Activated T-cell treated with anti-CD3 and anti-CD28 coated beads, Interleukin-2, amount 50 U/mL, for 4 hours (primary cell): ENCODE data around the gene NFASC. TPM values are rescaled to one million over a fixed set of nuclear protein-coding genes. Genes with fewer than 3 reads are reported as not detected.

Source experiments
- ATAC-seq, 2 donors: fragments of 200-7000 bp; cut with Tn5 transposase; one replicate each; pipeline ENCODE4 v1.10.0; 2021
- DNase-seq: peaks from one replicate; pipeline ENCODE4 v3.0.0-alpha.2; 2020
- H3K27me3 Mint-ChIP-seq: one replicate; pipeline ENCODE4 v1.8.0; 2021; ENCODE audit warnings: low read depth, mixed read lengths
- H3K36me3 Mint-ChIP-seq: one replicate; pipeline ENCODE4 v1.8.0; 2022; ENCODE audit warnings: mixed read lengths; ENCODE audit not compliant: insufficient read depth
- H3K4me1 Mint-ChIP-seq: one replicate; pipeline ENCODE4 v1.8.0; 2021; ENCODE audit warnings: low read depth, mixed read lengths
- H3K4me3 Mint-ChIP-seq: one replicate; pipeline ENCODE4 v1.8.0; 2021; ENCODE audit warnings: mild to moderate bottlenecking, moderate library complexity, mixed read lengths
- H3K9me3 Mint-ChIP-seq: one replicate; pipeline ENCODE4 v1.8.0; 2021; ENCODE audit warnings: mixed read lengths
- total RNA-seq, 3 donors: library from RNA; stranded (reverse); gene quantifications; one replicate each; pipeline ENCODE4 v1.2.1, GENCODE V29; 2021

Gene NFASC
- total RNA-seq, 3 donors from 2014 or later: 0.13 to 0.41 (median 0.13) TPM

DNA sequence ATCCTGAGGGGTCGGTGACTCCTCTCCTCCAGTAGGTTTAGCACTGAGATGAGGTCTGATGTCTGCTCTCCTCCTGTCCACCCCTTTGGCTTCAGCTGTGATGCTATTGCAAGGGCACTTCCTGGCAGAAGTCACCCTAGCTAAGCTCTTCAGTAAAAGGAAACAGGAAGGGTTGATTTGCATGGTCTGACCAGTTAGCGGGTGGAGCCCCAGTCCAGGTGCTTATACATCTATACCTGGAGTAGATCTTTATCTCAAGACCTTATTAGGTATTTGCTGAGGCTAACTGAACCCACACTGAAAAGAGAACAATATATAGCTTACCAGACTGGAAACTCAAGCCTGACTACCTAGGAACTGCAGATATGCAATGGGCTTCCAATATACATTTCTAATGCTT, 28.9 kb upstream of the NFASC start:
- DNase-seq (no peak), ATAC-seq (no peak)
- Mint-ChIP-seq H3K27me3 (peaks cover 14% of the 10 kb centered on the region), H3K4me3 (no peak overlapping the region), H3K9me3 (no peaks in the 10 kb centered on the region), H3K36me3 (no peaks in the 10 kb centered on the region), H3K4me1 (no peaks in the 10 kb centered on the region)

DNA sequence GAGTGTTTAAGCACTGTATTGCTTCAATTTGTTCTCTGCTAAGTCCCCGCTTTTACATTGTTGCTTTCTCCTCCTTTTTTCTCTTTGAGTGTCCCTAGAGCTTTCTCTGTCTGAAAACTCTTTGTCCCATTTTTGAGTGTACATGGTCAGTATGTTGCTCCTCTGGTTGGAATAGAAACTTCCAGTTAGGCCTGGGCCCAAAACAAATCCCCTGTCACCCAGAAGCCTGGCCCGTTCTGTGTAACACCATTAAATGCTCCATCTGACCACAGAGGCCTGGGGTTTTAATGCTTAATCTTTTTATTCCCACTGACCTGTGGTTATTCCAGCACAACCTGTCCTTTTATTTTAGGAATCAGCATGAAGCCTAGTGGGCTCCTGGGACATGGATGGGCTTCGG, 28.3 kb upstream of the NFASC start:
- H3K9me3 Mint-ChIP-seq: no peaks in the 10 kb centered on the region
- H3K4me1 Mint-ChIP-seq: no peaks in the 10 kb centered on the region
- no peak overlapping the region for H3K4me3 Mint-ChIP-seq
- DNase-seq (no peak), ATAC-seq (no peak)
- peaks cover 9% of the 10 kb centered on the region for H3K27me3 Mint-ChIP-seq
- H3K36me3 Mint-ChIP-seq: no peaks in the 10 kb centered on the region

GRCh38 chr1:204842892-204843291, 27.8 kb upstream of the NFASC start:
- Mint-ChIP-seq H3K27me3 (peaks cover 10% of the 10 kb centered on the region), H3K9me3 (no peaks in the 10 kb centered on the region), H3K4me3 (no peak overlapping the region), H3K36me3 (no peaks in the 10 kb centered on the region), H3K4me1 (no peaks in the 10 kb centered on the region)
- ATAC-seq (no peak), DNase-seq (no peak)

DNA sequence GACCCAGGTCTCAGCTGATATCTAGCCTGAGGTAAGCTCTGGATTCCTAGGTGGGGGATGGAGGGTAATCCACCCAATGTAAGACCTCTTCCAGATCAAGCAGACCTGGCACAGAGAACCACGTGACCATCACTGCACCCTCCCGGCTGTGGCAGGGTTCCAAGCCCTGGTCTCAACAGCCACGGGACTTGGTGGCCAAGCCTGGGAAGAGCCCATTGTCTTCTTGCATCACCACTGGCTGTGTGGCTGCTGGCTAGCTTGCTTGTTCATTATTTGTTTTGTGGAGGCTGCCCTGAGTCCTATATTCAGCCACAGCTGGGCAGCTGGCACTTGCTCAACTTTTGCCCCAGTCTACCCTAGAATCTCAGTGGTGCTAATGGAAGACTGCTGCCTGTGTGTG, 24.1 kb upstream of the NFASC start:
- H3K27me3 Mint-ChIP-seq: peaks cover 11% of the 10 kb centered on the region
- no peak overlapping the region for H3K4me3 Mint-ChIP-seq
- ATAC-seq (no peak), DNase-seq (no peak)
- H3K36me3 Mint-ChIP-seq: no peaks in the 10 kb centered on the region
- H3K4me1 Mint-ChIP-seq: no peaks in the 10 kb centered on the region
- H3K9me3 Mint-ChIP-seq: no peaks in the 10 kb centered on the region

GRCh38 chr1:204848579-204848978, 22.1 kb upstream of the NFASC start:
- no peak for ATAC-seq
- Mint-ChIP-seq H3K36me3 (no peaks in the 10 kb centered on the region), H3K4me1 (no peaks in the 10 kb centered on the region), H3K27me3 (peaks cover 16% of the 10 kb centered on the region), H3K4me3 (no peak overlapping the region), H3K9me3 (no peaks in the 10 kb centered on the region)
- DNase-seq: no peak

GRCh38 chr1:204852854-204853253, 17.8 kb upstream of the NFASC start:
- ATAC-seq (no peak), DNase-seq (no peak)
- Mint-ChIP-seq H3K36me3 (no peaks in the 10 kb centered on the region), H3K27me3 (peaks cover 17% of the 10 kb centered on the region), H3K9me3 (no peaks in the 10 kb centered on the region), H3K4me1 (no peaks in the 10 kb centered on the region), H3K4me3 (no peak overlapping the region)

GRCh38 chr1:204853436-204853835, 17.2 kb upstream of the NFASC start:
- no peaks in the 10 kb centered on the region for H3K36me3 Mint-ChIP-seq
- no peaks in the 10 kb centered on the region for H3K4me1 Mint-ChIP-seq
- H3K9me3 Mint-ChIP-seq: no peaks in the 10 kb centered on the region
- H3K27me3 Mint-ChIP-seq: peaks cover 15% of the 10 kb centered on the region
- no peak for DNase-seq
- no peak for ATAC-seq
- no peak overlapping the region for H3K4me3 Mint-ChIP-seq

GRCh38 chr1:204854286-204854685, 16.4 kb upstream of the NFASC start:
- Mint-ChIP-seq H3K27me3 (peaks cover 18% of the 10 kb centered on the region), H3K36me3 (no peaks in the 10 kb centered on the region), H3K9me3 (no peaks in the 10 kb centered on the region), H3K4me1 (no peaks in the 10 kb centered on the region), H3K4me3 (no peak overlapping the region)
- ATAC-seq (no peak), DNase-seq (no peak)

DNA sequence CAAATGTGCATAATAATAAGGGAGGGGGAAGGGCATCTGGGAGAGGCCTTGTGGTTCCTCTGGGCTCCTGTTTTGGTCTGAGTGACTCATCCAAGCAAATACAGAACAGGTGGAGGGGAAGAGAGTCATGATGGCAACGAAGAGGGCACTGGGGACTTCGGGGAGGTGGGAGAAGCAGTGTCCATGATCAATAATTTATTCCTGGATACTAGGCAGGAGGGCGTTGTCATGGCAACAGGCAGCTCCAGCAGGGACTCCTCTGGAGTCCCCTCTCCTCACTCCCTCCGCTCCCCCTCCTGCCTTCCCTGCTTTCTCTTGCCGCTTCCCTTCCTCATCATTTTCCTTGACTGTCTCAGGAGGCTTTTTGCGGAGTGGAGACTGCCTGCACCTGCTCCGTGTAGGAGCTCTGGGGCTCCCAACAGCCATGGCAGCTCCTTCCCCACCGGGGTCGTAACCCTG, 12.3 kb upstream of the NFASC start:
- Mint-ChIP-seq H3K27me3 (peaks cover 33% of the 10 kb centered on the region), H3K4me1 (no peaks in the 10 kb centered on the region), H3K9me3 (no peaks in the 10 kb centered on the region), H3K4me3 (no peak overlapping the region), H3K36me3 (no peaks in the 10 kb centered on the region)
- DNase-seq: no peak
- ATAC-seq: no peak

DNA sequence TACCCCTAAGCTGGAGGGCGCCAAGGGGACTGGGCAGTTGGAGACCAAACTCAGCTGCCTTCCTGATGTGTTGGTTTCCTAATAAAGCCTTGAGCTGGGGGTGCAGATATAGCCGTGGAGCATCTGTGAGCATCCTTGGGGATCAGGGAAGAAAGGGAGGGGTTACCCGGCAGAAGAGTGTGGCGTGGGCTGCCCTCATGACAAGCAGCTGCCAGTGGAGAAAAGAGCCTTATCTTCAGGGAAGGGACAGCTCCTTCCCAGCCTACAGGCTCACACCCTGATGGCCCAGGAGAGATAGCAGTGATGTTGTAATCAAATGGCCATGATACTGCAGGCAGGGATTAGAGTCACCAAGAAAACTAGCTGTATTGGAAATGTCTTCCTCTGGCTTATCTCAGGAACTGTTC, 10.8 kb upstream of the NFASC start:
- no peak for DNase-seq
- no peaks in the 10 kb centered on the region for H3K9me3 Mint-ChIP-seq
- ATAC-seq: no peak
- peaks cover 32% of the 10 kb centered on the region for H3K27me3 Mint-ChIP-seq
- no peaks in the 10 kb centered on the region for H3K4me1 Mint-ChIP-seq
- no peaks in the 10 kb centered on the region for H3K36me3 Mint-ChIP-seq
- H3K4me3 Mint-ChIP-seq: no peak overlapping the region

- DNase-seq (no peak), ATAC-seq (no peak)
- Mint-ChIP-seq H3K36me3 (no peaks in the 10 kb centered on the region), H3K27me3 (peaks cover 30% of the 10 kb centered on the region), H3K4me1 (no peaks in the 10 kb centered on the region), H3K9me3 (no peaks in the 10 kb centered on the region), H3K4me3 (no peak overlapping the region)
Observed at GRCh38 chr1:204863024-204863423, 7.6 kb upstream of the NFASC start.

DNA sequence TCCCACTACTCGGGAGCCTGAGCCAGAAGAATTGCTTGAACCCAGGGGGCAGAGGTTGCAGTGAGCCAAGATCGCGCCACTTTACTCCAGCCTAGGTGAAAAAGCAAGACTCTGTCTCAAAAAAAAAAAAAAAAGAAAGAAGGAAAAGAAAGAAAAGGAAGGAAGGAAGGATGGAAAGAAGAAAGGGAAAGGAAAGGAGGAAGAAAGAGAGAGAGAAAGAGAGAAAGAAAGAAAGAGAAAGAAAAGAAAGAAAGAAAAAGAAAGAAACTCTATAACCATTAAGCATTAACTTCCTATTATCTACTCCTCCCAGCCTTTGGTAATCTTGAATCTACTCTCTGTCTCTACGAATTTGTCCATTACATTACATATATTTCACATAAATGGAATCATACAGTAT, 6.9 kb upstream of the NFASC start:
- H3K36me3 Mint-ChIP-seq: no peaks in the 10 kb centered on the region
- no peaks in the 10 kb centered on the region for H3K9me3 Mint-ChIP-seq
- ATAC-seq (no peak), DNase-seq (no peak)
- no peak overlapping the region for H3K4me3 Mint-ChIP-seq
- no peaks in the 10 kb centered on the region for H3K4me1 Mint-ChIP-seq
- H3K27me3 Mint-ChIP-seq: peaks cover 27% of the 10 kb centered on the region

DNA sequence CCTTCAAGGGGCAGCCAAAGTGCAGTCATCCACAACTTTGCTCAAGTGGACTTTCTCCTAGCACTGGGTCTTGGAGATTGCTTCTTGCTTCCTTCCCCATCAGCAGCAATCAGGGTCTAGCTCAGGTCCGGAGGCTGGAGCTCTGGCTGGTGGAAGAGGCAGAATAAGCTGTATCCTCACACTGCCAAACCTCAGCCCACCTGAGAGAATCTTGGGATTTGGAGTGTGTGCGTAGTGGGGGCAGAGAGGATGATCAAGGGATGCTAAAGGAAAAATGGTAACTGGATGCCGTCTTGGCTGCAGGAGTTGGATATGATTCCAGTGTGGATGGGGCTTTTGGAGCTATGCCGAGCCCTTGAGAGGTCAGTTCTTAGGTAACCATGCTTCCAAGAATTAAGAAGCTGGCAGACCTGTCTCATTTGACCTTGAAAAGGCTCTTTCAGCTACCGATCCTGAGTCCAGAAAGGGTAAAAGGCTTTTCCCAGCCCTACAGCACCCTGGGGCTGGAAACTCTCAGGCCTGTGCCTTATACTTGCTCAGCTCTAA, 4.5 kb upstream of the NFASC start:
- H3K27me3 Mint-ChIP-seq: peaks cover 28% of the 10 kb centered on the region
- H3K4me1 Mint-ChIP-seq: no peaks in the 10 kb centered on the region
- no peak for ATAC-seq
- H3K36me3 Mint-ChIP-seq: no peaks in the 10 kb centered on the region
- H3K9me3 Mint-ChIP-seq: no peaks in the 10 kb centered on the region
- H3K4me3 Mint-ChIP-seq: no peak overlapping the region
- no peak for DNase-seq

DNA sequence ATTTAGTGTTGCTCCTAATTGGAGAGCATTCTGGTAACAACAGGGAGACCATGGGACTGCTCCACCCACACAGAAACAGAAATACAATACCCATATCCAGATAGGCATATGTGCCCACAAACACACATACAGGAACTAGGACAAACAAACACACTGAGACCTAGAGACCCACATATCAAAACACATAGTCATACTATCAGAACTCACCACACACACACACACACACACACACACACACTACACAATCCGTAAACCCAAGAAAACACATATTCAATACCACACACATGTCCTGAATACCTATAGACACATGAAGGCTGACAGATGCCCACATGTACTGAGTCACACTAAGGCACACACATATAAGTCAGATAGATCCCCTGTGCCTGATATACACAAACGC, 3.5 kb upstream of the NFASC start:
- Mint-ChIP-seq H3K4me1 (no peaks in the 10 kb centered on the region), H3K4me3 (no peak overlapping the region), H3K9me3 (no peaks in the 10 kb centered on the region), H3K36me3 (no peaks in the 10 kb centered on the region), H3K27me3 (peaks cover 25% of the 10 kb centered on the region)
- DNase-seq (no peak), ATAC-seq (no peak)

DNA sequence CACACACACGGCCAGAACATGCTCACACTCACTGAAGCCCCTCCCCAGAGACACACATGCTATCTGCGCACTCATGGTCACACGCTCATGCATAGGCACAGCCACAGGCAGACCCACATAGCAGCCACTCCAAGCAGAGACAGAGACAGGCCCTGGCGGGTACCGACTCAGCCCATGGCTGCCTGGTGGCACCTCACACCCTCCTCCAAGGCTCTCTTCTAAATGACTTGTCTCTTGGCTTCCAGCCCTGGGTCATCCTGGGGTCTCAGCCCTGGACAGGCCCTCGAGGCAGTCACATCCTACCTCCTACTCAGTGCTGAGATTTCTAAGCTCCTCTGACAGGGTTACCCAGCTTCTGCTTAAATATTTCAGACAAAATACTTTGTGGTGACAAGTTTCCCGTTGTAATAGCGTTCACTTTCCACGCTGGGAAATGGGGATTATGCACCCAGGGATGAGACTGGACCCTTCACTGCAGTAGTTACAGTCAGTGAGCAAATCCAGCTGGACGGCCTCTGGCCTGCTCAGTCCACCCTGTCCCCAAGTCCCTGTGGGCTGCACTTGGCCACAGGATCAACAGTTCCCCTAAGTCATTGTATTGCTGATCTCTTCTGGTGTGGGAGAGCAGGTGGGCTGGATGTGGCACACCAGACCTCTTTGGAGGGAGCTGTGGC, 2.9 kb upstream of the NFASC start:
- no peak for ATAC-seq
- Mint-ChIP-seq H3K36me3 (no peaks in the 10 kb centered on the region), H3K4me1 (no peaks in the 10 kb centered on the region), H3K27me3 (peaks cover 27% of the 10 kb centered on the region), H3K9me3 (no peaks in the 10 kb centered on the region), H3K4me3 (no peak overlapping the region)
- no peak for DNase-seq
